Lung (tissue), 12 donors: Measurements from ENCODE around the gene PBX2. TPM values are rescaled to one million over a fixed set of nuclear protein-coding genes. Genes with fewer than 3 reads are reported as not detected.
"Not testable (repeated sequence)": the region's sequence is repeated elsewhere in the genome, so short reads cannot be mapped to it uniquely, and the experiment has no call there.

Experiments used
- ATAC-seq: fragments of 200-7000 bp; cut with Tn5 transposase; one replicate; pipeline ENCODE4 v1.9.1; 2020; ENCODE audit warnings: moderate number of reproducible peaks; ENCODE audit not compliant: insufficient read depth, low FRiP score
- DNase-seq, 3 donors: peaks; one replicate each; pipeline ENCODE4 v3.0.0-alpha.2; 2013 to 2017
- H3K27ac ChIP-seq, 2 donors: one replicate each; pipeline ENCODE4 v1.5.1; 2013; ENCODE audit warnings: mild to moderate bottlenecking in 2 of 2, moderate library complexity in 2 of 2, control low read depth in 1 of 2, inconsistent platforms in 1 of 2, low read depth in 1 of 2, low read length in 1 of 2
- H3K27me3 ChIP-seq, 3 donors: one replicate each; pipeline ENCODE4 v1.5.1; 2013; ENCODE audit warnings: low read length in 2 of 3; ENCODE audit not compliant: control insufficient read depth in 3 of 3, insufficient read depth in 3 of 3
- H3K36me3 ChIP-seq, 4 donors: one replicate each; pipeline ENCODE4 v1.5.1; 2013; ENCODE audit warnings: low read length in 4 of 4, mild to moderate bottlenecking in 1 of 4, moderate library complexity in 1 of 4; ENCODE audit not compliant: control insufficient read depth in 4 of 4, insufficient read depth in 4 of 4
- H3K4me1 ChIP-seq, 5 donors: one replicate each; pipeline ENCODE4 v1.5.1; 2013; ENCODE audit warnings: low read length in 5 of 5, mild to moderate bottlenecking in 2 of 5, moderate library complexity in 1 of 5; ENCODE audit not compliant: control insufficient read depth in 5 of 5, insufficient read depth in 5 of 5
- H3K4me3 ChIP-seq: one replicate; pipeline ENCODE4 v1.5.1; 2013; ENCODE audit warnings: mild to moderate bottlenecking, control low read depth, moderate library complexity
- H3K9ac ChIP-seq, 2 donors: one replicate each; pipeline ENCODE4 v1.5.1; 2013; ENCODE audit warnings: low read length in 2 of 2, control low read depth in 1 of 2; ENCODE audit not compliant: insufficient read depth in 1 of 2
- H3K9me3 ChIP-seq, 4 donors: one replicate each; pipeline ENCODE4 v1.5.1; 2013; ENCODE audit warnings: low read length in 3 of 4, mild to moderate bottlenecking in 1 of 4, moderate library complexity in 1 of 4; ENCODE audit not compliant: control insufficient read depth in 4 of 4, insufficient read depth in 3 of 4
- WGBS, 2 donors: extraction: QIAGEN DNeasy Blood & Tissue Kit; methylation state at CpG; one replicate each; pipeline ENCODE4 v1.1.7; 2013; 5-methylcytosine and 5-hydroxymethylcytosine counted together
- polyA plus RNA-seq, 2 donors: library from polyadenylated mRNA; stranded (reverse); fragments of 200-250 nt; gene quantifications; one replicate each; pipeline ENCODE4 v1.2.1, GENCODE V29; 2013
- total RNA-seq, 2 donors: library from RNA; depleted of rRNA in 1 of 2; stranded (reverse); fragments of >200 nt in 1 of 2; gene quantifications; one replicate each; pipeline ENCODE4 v1.2.1, GENCODE V29; 2014 to 2021
- TF ChIP-seq, protein P1 (sequence below): IDR thresholded peaks from 2 replicates; pipeline ENCODE4 v1.5.1; 2012; ENCODE audit warnings: mild to moderate bottlenecking; ENCODE audit errors: control extremely low read depth, extremely low read depth
- donor health status: control.
- donor health status: control.
- donor health status: Bipolar disorder and iron deficiency.
- donor health status: healthy.
- donor health status: DM: yes; HTN: yes; CAD: no.

Gene PBX2
- total and polyA plus RNA-seq, 4 donors: 56.0 to 128 (median 85.9) TPM

DNA sequence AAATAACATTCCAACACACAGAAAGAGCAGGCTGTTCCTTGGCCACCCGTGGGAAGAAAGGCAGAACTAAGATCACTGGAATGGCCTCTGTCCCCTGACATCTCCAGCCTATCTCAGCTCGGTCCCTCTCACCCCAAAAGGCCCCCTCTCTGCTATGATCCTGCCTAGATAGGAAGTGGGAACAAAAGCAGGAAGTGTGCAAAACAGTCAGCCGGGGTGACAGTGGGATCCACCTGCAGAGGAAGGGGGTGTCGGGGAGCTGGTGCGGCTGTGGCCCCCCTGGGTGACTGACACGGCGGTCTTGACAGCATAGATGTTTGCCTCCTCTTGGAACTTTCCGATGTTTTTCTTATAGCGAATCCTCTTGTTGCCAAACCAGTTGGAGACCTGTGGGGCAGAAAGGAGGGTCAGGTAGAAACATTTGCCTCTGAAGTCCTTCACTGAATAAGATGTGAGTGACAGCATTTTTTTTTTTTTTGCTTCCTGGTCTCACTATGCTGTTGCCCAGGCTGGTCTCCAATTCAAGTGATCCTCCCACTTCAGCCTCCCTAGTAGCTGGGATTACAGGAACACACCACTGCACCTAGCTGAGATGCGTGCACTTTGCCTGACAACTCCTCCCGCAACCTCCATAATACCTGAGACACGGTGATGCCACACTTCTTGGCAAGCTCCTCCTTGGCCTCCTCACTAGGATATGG is 2.8 kb downstream of the PBX2 start:
- H3K4me1 ChIP-seq: peaks cover 0 to 55% (median 17%) of the 10 kb centered on the region in 5 donors
- H3K36me3 ChIP-seq: peaks cover 0 to 25% (median 16%) of the 10 kb centered on the region in 4 donors
- no peak for ATAC-seq
- H3K4me3 ChIP-seq: no peak overlapping the region
- 38 to 48% methylated on average over 12 of the region's 12 CpGs for WGBS, 2 donors
- no peaks in the 10 kb centered on the region for H3K27me3 ChIP-seq
- no peak for DNase-seq
- peak overlapping the region; percentile 57 to 63 for H3K27ac ChIP-seq
- no peak overlapping the region for H3K9ac ChIP-seq
- TF ChIP-seq, protein P1, sequence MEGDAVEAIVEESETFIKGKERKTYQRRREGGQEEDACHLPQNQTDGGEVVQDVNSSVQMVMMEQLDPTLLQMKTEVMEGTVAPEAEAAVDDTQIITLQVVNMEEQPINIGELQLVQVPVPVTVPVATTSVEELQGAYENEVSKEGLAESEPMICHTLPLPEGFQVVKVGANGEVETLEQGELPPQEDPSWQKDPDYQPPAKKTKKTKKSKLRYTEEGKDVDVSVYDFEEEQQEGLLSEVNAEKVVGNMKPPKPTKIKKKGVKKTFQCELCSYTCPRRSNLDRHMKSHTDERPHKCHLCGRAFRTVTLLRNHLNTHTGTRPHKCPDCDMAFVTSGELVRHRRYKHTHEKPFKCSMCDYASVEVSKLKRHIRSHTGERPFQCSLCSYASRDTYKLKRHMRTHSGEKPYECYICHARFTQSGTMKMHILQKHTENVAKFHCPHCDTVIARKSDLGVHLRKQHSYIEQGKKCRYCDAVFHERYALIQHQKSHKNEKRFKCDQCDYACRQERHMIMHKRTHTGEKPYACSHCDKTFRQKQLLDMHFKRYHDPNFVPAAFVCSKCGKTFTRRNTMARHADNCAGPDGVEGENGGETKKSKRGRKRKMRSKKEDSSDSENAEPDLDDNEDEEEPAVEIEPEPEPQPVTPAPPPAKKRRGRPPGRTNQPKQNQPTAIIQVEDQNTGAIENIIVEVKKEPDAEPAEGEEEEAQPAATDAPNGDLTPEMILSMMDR: no peak
- no peaks in the 10 kb centered on the region for H3K9me3 ChIP-seq

DNA sequence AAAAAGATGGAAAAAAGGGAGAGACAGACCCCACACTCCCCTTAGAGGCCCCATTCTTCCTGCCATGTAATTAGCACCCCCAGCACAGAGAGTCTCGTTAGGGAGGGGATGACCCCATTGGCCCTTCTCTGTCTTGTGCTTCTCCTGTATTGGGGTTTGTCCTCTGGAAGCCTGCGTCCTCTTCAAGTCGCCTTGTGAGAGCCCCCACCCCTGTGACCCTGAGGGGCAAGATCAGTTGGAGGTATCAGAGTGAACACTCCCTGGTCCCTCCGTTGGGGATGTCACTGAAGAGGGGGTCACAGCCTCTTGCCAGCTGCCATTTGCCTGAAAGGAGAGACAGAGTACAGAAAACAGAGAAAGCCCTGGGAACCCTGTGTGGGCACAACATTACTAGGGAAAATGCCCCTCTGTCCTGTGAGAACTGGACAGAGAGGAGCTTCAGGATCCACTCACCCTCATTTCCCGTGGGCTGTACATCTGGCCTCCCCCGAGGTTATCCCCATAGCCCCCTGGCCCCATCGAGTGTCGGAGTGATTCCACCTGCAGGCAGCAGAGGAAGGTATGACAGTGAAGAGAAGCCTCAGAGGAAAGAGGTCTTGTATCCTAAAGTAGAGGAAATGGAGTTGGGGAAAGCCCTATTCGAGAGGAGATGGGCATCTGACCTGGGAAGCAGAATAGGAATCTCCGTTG is 3.7 kb downstream of the PBX2 start:
- Histone ChIP-seq H3K36me3 (peaks cover 0 to 27% (median 20%) of the 10 kb centered on the region in 4 donors), H3K4me1 (peaks cover 0 to 48% (median 18%) of the 10 kb centered on the region in 5 donors), H3K27ac (peak overlapping the region; percentile 76 to 80)
- H3K9me3 ChIP-seq, H3K9ac ChIP-seq, H3K4me3 ChIP-seq, ATAC-seq, H3K27me3 ChIP-seq, DNase-seq: not testable (repeated sequence)
- WGBS, 2 donors: 69 to 73% methylated on average over 10 of the region's 10 CpGs

DNA sequence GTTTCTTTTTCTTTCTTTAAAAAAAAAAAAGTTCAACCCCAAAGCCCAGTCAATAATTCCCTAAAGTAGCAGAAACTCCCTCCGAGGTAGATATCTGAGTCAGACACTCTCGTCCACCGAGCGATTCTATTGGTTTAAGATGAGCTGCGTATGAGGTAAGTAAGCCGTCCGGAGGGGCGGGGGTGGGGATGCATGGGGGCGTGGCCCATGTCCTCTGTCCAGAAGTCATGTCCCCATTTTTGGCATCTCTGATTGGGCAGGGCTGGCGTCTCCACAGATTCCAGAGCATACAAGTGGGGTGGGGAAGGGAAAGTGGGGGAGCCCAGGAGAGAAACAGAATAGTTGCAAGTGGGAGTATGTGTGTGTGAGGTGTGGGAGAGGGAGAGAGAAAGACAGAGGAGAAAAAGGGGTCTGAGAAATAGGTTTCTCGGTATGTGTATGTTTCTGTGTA is 4.3 kb downstream of the PBX2 start:
- H3K4me3 ChIP-seq, H3K9ac ChIP-seq, H3K9me3 ChIP-seq, H3K27me3 ChIP-seq: not testable (repeated sequence)
- DNase-seq (peak; percentile 83 to 89 (median 86)), ATAC-seq (peak; percentile 46)
- Histone ChIP-seq H3K27ac (peak overlapping the region; percentile 76 to 80), H3K36me3 (peaks cover 0 to 27% (median 24%) of the 10 kb centered on the region in 4 donors), H3K4me1 (peaks cover 0 to 42% (median 18%) of the 10 kb centered on the region in 5 donors)
- WGBS, 2 donors: 21 to 50% methylated on average over 11 of the region's 11 CpGs

DNA sequence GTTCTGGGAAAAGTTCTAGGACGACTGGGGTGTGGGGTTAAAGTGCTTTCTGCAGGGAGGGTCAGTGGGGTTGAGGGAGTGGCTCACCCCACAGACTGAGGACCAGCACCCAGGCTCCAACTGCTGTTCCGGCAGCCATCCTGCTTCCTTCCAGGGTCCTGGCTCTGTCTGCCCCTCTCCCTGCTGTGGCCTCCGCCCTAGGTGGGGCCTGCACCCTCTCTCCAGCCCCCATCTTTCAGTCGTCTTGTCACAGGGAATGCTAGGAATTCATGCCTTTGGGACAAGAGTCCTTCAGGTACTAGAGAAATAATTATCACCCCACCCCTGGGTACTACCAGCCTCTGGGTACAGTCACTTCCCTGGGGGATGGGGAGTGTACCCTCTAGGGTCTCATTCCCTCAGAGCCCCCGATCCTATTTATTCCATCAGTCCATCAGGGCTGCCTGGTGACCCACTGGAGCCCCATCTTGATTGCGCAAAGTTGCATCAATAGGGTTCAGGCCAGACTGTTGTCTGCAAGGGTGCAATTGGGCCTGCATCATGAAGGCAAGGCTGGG is 5.8 kb downstream of the PBX2 start, which contains the start of gene AGER:
Gene AGER (minus strand): TSS at position 170 of the 557 bp plus-strand sequence. CDS start 31 bp downstream, at position 139.
- Histone ChIP-seq H3K27ac (peak within 1 kb of the TSS; percentile 30 to 83), H3K9me3 (no peaks in the 10 kb centered on the region), H3K4me3 (no peak within 1 kb of the TSS), H3K36me3 (peaks cover 0 to 33% (median 26%) of the 10 kb centered on the region in 4 donors), H3K4me1 (peaks cover 0 to 42% (median 19%) of the 10 kb centered on the region in 5 donors), H3K9ac (no peak within 1 kb of the TSS), H3K27me3 (no peaks in the 10 kb centered on the region)
- DNase-seq (peak in 1 of 3 donors; percentile 28), ATAC-seq (no peak)
- 63 to 79% methylated on average over 6 of the region's 6 CpGs for WGBS, 2 donors
- TF ChIP-seq, protein P1: no peak
